ENCODE results near the gene STK38L.

Gene STK38L

DNA sequence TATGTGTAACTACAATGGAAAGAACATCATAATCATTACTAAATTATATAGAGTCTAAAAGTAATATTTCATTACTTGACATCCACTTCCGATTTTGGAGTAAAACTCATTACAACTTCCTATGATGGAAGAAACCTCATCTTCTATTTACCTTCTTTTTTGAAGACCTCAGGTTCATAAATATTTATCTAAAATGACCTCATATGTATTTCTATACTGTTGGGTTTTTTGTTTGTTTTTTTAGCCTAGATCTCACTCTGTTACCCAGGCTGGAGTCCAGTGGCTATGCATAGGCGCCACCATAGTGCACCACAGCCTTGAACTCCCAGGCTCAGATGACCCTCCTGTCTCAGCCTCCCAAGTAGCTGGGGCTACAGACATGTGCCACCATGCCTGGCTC lies 48.6 kb downstream of the STK38L start:
- H3K27me3 Mint-ChIP-seq (ENCODE audit: low read depth): no peaks in the 10 kb centered on the region
- peaks cover 9% of the 10 kb centered on the region for H3K4me1 Mint-ChIP-seq
- H3K27ac Mint-ChIP-seq: no peak overlapping the region
- peaks cover 2% of the 10 kb centered on the region for H3K9me3 Mint-ChIP-seq
- peaks cover 3% of the 10 kb centered on the region for H3K36me3 Mint-ChIP-seq (ENCODE audit: low read depth)
- no peak overlapping the region for H3K4me3 Mint-ChIP-seq
- TF ChIP-seq, protein P1, sequence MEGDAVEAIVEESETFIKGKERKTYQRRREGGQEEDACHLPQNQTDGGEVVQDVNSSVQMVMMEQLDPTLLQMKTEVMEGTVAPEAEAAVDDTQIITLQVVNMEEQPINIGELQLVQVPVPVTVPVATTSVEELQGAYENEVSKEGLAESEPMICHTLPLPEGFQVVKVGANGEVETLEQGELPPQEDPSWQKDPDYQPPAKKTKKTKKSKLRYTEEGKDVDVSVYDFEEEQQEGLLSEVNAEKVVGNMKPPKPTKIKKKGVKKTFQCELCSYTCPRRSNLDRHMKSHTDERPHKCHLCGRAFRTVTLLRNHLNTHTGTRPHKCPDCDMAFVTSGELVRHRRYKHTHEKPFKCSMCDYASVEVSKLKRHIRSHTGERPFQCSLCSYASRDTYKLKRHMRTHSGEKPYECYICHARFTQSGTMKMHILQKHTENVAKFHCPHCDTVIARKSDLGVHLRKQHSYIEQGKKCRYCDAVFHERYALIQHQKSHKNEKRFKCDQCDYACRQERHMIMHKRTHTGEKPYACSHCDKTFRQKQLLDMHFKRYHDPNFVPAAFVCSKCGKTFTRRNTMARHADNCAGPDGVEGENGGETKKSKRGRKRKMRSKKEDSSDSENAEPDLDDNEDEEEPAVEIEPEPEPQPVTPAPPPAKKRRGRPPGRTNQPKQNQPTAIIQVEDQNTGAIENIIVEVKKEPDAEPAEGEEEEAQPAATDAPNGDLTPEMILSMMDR (IDR thresholded peaks at IDR 0.05; ENCODE audit: unreplicated experiment in 3 of 3): no peak

DNA sequence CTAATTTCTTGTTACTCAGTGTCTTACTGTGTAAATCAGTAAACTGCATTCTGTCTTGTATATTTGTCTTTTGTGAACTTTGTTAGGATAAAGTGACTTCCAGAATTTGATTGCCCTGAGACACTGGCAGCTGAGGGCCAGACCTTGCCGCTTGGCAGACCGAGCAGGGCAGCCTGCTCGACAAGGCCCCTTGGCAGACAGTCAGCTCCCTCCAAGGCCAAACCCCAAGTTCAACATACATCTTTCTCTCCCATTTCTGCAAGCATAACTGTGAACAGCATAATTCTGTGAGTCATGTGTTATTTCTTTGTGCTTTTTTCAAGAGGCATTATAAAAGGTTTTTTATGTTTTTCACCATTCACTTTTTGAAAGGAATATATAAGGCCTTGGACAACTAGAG lies 49.4 kb downstream of the STK38L start:
- H3K36me3 Mint-ChIP-seq (ENCODE audit: low read depth): peaks cover 11% of the 10 kb centered on the region
- TF ChIP-seq, protein P1 (IDR thresholded peaks at IDR 0.05; ENCODE audit: unreplicated experiment in 3 of 3): no peak
- peaks cover 9% of the 10 kb centered on the region for H3K4me1 Mint-ChIP-seq
- H3K27me3 Mint-ChIP-seq (ENCODE audit: low read depth): peaks cover 3% of the 10 kb centered on the region
- H3K9me3 Mint-ChIP-seq: peaks cover 4% of the 10 kb centered on the region
- peak overlapping the region; percentile 3 to 43 (median 38) for H3K27ac Mint-ChIP-seq
- H3K4me3 Mint-ChIP-seq: no peak overlapping the region

DNA sequence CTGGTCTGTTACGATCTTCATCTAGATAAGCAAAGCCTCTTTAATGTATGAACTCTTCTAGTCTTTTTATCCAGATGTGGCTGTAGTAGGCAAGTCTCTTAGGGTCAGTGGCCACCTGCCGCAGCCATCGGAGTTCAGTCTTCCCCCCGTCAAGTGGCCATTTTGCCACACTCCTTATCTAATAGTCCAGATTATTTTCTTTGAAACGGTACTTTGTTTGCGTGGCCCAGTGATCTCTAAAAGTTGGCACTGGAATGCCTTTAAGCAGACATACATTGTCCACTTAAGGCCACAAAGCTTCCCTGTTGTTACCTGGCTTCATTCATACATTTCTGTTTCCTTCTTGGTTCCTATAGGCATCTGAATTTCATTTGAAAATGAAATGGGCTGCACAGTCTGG lies 52.6 kb downstream of the STK38L start:
- H3K36me3 Mint-ChIP-seq (ENCODE audit: low read depth): peaks cover 34% of the 10 kb centered on the region
- no peak overlapping the region for H3K27ac Mint-ChIP-seq
- no peaks in the 10 kb centered on the region for H3K4me1 Mint-ChIP-seq
- no peak overlapping the region for H3K4me3 Mint-ChIP-seq
- H3K27me3 Mint-ChIP-seq (ENCODE audit: low read depth): peaks cover 5% of the 10 kb centered on the region
- H3K9me3 Mint-ChIP-seq: peaks cover 12% of the 10 kb centered on the region
- TF ChIP-seq, protein P1 (IDR thresholded peaks at IDR 0.05; ENCODE audit: unreplicated experiment in 3 of 3): no peak

DNA sequence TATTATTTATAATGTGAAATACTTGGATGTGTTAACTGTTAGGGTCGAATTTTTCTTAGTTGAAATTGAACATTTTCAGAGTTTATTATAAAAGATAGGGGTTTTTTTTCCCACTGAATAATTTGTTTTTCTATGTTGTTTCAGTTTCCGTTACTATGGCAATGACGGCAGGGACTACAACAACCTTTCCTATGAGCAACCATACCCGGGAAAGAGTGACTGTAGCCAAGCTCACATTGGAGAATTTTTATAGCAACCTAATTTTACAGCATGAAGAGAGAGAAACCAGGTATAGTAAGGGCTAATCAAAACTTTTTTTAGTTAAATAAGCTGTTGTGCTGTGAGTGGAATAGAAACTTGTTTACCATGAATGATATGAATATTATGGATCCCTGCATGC lies 53.5 kb downstream of the STK38L start:
- peaks cover 34% of the 10 kb centered on the region for H3K36me3 Mint-ChIP-seq (ENCODE audit: low read depth)
- H3K4me3 Mint-ChIP-seq: no peak overlapping the region
- peaks cover 12% of the 10 kb centered on the region for H3K9me3 Mint-ChIP-seq
- H3K27ac Mint-ChIP-seq: no peak overlapping the region
- TF ChIP-seq, protein P1 (IDR thresholded peaks at IDR 0.05; ENCODE audit: unreplicated experiment in 3 of 3): no peak
- H3K4me1 Mint-ChIP-seq: no peaks in the 10 kb centered on the region
- H3K27me3 Mint-ChIP-seq (ENCODE audit: low read depth): peaks cover 5% of the 10 kb centered on the region

DNA sequence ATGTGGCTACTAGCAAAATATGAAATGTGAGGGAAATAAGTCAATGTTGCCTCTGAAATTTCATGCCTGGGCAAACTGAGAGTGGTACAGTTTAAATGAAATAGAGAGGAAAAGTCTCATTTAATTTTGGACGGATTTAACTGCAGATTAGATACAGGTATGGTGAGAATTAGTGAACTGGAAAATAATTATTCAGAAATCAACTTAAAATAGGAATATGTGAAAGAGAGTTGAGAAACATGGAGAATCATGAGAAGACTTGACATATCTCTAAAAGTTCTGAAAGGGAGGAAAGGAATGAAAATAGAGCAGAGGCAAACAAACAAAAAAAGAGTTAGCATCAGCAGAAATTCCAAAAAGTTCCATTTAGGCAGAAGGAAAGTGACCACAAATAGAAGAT lies 55.0 kb downstream of the STK38L start:
- H3K27ac Mint-ChIP-seq: no peak overlapping the region
- peaks cover 44% of the 10 kb centered on the region for H3K36me3 Mint-ChIP-seq (ENCODE audit: low read depth)
- peaks cover 12% of the 10 kb centered on the region for H3K9me3 Mint-ChIP-seq
- H3K4me1 Mint-ChIP-seq: peaks cover 4% of the 10 kb centered on the region
- TF ChIP-seq, protein P1 (IDR thresholded peaks at IDR 0.05; ENCODE audit: unreplicated experiment in 3 of 3): no peak
- H3K27me3 Mint-ChIP-seq (ENCODE audit: low read depth): peaks cover 5% of the 10 kb centered on the region
- H3K4me3 Mint-ChIP-seq: no peak overlapping the region

DNA sequence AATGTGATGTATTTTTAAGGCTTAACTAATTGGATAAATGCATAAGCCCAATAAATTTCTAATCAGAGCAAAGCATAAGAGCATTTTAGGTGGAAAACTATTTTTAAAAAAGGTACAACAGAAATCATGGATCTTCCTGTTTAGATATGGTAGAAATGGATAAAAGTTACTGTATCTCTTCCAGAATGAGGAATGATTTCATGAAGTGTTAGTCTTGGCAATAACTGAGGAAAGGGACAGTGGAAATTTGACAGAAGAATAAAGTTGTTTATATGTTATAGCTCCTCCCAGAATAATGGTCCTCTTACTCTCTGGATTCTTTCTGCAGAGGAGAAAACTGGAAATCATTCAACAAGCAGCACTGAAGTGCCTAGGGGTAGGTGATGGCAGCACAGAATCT lies 56.1 kb downstream of the STK38L start:
- no peak overlapping the region for H3K4me3 Mint-ChIP-seq
- TF ChIP-seq, protein P1 (IDR thresholded peaks at IDR 0.05; ENCODE audit: unreplicated experiment in 3 of 3): no peak
- peaks cover 4% of the 10 kb centered on the region for H3K4me1 Mint-ChIP-seq
- H3K27me3 Mint-ChIP-seq (ENCODE audit: low read depth): peaks cover 5% of the 10 kb centered on the region
- peaks cover 44% of the 10 kb centered on the region for H3K36me3 Mint-ChIP-seq (ENCODE audit: low read depth)
- peaks cover 12% of the 10 kb centered on the region for H3K9me3 Mint-ChIP-seq
- H3K27ac Mint-ChIP-seq: no peak overlapping the region

All from nephron (organoid).